HCEC 1CT (cell line): Measurements from ENCODE around the gene PEAK1.

ENCODE experiments used
- DNase-seq: peaks from one replicate; pipeline ENCODE4 v3.0.0-alpha.2; 2017

Gene PEAK1

GRCh38 chr15:77358545-77359240 is 61.2 kb downstream of the PEAK1 start:
- DNase-seq: no peak

DNA sequence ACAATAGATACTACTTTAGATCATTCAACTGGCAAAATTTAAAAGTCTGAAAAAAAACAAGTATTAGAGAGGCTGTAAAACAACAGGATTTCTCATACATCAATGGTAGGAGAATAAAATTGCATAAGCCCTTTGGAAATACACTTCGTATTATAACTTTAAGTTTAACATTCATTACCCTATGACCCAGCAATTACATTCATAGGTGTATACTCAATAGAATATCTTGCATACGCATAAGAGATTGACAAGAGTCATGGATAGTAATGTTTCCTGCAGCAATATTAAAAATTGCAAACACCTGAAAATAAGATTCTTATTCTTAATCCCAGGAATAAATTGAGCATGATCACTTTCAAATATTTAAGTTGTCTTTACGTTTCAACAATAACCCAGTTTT is 63.6 kb downstream of the PEAK1 start:
- no peak for DNase-seq

- no peak for DNase-seq
Measured at GRCh38 chr15:77355321-77355720, 64.6 kb downstream of the PEAK1 start.

GRCh38 chr15:77354063-77354462 is 65.8 kb downstream of the PEAK1 start:
- no peak for DNase-seq

- no peak for DNase-seq
Measured at GRCh38 chr15:77352887-77353286, 67.0 kb downstream of the PEAK1 start.

DNA sequence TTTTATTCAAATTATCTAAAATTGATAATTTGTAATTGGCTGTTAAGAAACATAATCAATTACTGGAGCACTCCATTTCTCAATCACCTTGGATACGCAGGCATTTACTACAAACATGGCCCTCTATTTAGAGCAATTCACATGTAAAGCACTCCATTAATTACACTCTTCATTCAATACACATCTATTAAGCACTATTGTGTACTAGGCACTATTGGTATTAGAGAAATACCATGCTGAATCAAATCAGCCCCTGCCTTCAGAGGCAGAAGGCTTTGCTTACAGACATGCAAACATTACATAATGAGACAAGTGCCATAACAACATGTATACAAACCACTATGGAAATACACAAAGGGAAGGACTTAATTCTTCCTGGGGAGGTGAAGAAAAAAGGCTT is 69.1 kb downstream of the PEAK1 start:
- no peak for DNase-seq

- no peak for DNase-seq
Measured at GRCh38 chr15:77349666-77350065, 70.2 kb downstream of the PEAK1 start.

DNA sequence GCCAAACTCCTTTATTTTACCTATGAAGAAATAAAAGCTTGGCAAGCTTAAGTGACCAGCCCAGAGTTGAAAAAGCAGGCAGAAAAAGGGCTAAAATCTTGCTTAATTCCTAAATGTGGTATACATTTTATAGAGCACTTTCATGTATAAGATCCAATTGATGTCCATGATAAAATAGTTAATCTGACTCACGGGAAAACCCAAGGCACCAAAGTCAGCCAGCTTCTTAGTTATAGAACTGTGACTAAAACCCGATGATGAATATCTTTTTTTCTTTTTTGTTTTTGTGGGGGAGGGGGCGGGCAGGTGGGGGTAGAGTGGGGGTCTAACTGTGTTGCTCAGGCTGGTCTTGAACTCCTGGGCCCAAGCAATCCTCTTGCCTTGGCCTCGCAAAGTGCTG is 71.4 kb downstream of the PEAK1 start:
- DNase-seq: no peak

GRCh38 chr15:77347197-77347596 is 72.7 kb downstream of the PEAK1 start:
- no peak for DNase-seq

DNA sequence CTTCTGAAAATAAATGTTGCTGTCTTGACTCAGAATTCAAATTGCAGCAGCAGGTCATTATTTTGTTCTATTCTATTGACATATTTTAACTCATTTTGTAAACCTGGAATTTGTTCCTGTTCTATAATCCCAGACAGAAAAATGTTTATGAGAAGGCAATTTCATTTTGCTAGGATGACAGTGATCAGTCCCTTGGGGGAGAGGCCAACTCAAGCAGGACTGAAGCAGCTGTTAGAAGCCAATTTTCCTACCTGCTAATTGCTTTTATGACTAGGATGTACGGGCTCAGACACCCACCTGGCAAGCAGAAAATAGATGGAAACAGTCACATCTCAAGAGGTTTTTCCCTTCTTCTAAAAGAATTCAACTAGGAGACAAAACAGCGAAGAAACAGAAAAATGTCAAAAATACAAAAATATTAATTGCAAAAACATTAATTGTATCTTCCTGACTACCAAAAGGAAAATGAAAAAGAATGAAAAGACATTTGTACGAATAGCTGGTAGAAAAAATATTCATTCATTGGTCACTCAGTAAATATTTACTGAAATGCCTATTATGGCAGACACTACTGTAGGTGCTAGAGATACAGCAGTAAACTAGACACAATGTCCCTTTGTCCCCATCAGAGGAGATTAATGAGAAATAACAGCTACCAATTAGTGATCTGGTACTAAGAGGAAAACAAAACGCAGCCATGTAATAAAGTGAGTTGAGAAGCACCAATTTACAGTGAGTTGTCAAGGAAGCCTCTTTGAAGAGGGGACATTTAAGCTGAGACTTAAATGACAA is 73.5 kb downstream of the PEAK1 start:
- no peak for DNase-seq

- no peak for DNase-seq
Measured at GRCh38 chr15:77342807-77343206, 77.1 kb downstream of the PEAK1 start.

GRCh38 chr15:77340245-77340644 is 79.7 kb downstream of the PEAK1 start:
- no peak for DNase-seq

GRCh38 chr15:77336006-77336405 is 83.9 kb downstream of the PEAK1 start:
- DNase-seq: no peak

GRCh38 chr15:77335298-77335697 is 84.6 kb downstream of the PEAK1 start:
- no peak for DNase-seq

DNA sequence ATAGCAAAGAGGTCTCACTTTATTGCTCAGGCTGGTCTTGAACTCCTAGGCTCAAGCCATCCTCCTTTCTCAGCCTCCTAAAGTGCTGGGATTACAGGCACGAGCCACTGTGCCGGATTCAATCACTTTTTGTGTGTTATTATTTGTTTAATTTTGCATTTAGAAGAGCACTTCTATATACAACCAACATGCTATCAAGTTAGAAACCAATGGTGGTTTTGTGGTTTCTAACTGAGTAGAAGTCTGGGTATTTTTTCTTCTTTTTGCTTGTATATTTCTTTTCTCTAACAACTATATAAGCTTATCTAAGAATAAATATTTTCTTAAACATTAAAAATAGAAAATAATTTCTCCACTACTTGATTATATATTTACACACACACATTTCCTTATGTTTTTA is 86.7 kb downstream of the PEAK1 start:
- DNase-seq: no peak

- no peak for DNase-seq
Measured at GRCh38 chr15:77329202-77329601, 90.7 kb downstream of the PEAK1 start.

- no peak for DNase-seq
Measured at GRCh38 chr15:77327844-77328529, 91.9 kb downstream of the PEAK1 start.

DNA sequence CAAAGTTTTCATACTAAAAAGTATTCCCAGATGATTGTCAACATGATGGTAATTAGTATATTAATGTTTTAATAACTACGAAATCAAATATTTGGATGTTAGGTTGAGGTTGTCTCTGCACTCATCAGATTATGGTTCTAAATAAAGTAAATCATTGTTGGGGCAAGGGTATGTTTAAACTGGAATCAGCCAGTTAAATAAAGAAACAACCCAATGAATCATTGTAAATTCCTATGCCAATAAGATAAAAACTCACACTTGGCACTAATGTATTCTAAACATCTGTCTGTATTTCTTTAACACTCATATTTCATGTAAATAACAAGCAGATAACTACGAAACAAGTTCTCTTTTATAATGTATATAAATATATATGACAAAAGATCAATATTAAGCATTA is 92.7 kb downstream of the PEAK1 start:
- DNase-seq: no peak

GRCh38 chr15:77326366-77326765 is 93.5 kb downstream of the PEAK1 start:
- no peak for DNase-seq

GRCh38 chr15:77312523-77312922 is 107.4 kb downstream of the PEAK1 start:
- DNase-seq: no peak

DNA sequence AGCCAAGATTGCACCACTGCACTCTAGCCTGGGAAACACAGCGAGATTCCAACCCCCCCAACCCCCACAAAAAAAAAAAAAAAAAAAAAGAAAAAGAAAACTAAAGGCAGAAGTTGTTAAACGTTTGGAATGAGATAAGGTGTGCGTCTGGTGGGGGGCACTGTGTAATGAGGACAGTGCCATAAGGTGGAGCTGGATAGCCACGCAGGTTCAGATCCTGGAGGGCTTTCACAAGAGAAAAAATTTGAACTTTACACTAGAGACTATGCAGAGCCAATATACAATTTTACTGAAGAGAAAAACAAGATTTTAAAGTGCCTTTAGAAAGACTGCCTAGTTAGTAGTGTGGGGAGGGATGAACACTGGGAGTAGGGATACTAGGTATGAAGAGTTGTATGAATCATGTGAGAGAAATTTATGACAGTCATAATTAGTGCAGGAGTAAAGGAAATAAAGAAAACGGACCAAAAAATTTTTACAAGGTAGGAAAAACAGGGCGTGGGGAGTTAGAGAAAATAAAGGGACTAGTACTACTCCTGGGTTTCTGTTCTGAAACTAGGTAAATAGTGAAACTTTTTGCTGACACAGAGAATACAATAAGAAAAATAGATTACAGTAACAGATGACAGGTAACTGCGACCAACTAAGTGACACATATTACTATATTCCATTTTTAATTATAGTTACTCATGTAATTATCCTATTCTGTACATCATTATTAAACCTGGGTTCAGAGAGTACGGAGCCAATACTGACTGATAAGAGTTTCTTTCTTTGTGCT is 108.1 kb downstream of the PEAK1 start:
- DNase-seq: peak; percentile 20

- no peak for DNase-seq
Measured at GRCh38 chr15:77311020-77311419, 108.9 kb downstream of the PEAK1 start.

DNA sequence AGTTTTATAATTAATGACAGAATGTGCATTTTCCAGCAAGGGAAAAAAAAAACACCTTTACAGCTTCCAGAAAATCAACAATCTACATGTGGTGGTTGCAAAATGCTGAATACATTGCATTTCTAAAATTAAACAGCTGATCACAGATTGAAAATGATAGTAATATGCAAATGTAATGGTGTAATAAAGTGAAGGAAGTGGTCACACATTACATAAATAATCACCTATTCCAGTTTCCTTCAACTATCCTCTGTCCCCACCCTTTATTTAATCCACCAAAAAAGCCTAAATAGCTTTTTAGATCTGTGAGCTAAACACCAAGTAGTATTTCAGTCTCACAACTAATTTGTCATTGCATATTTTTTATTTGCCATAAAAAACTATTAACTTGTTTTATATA is 110.5 kb downstream of the PEAK1 start:
- DNase-seq: no peak
